ENCODE measurements around the gene TNFAIP8L3.

Gene TNFAIP8L3

DNA sequence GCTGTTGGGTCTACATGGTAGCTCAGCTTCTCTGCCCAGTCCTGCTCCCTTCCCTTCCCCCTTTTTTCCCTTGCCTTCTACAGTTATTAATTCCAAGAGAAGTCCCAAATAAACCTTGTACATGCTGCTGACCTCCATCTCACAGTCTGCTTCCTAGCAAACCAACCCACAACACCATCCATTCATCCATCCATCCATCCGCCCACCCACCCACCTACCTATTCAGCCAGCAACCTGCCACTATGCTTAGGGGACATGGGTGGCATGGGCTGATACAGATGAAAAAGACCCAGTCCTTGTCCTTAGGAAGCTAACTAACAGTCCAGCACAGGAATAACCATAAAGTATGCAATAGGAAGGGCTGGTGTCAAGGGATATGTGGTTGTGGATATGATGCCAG, 5.7 kb downstream of the TNFAIP8L3 start:
- no peak for DNase-seq

DNA sequence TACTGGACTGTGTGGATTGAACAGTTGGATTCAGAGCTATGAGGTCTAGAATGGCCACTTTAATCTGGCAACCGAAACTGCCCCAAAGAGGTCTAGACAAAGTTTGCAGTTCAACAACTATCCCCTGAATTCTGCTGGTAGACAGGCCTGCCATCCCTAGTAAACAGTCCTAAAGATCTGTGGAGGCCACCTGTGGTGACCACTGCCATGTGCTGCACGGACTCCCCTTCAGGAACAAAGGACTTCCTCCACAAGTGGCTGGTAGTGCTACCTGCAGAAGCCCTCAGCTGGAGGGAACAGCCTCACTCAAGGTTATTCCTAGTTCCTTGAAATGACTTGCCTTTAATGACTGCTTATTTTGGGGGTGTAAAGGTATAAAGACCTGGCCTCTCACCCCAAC, 6.1 kb downstream of the TNFAIP8L3 start:
- DNase-seq: no peak

DNA sequence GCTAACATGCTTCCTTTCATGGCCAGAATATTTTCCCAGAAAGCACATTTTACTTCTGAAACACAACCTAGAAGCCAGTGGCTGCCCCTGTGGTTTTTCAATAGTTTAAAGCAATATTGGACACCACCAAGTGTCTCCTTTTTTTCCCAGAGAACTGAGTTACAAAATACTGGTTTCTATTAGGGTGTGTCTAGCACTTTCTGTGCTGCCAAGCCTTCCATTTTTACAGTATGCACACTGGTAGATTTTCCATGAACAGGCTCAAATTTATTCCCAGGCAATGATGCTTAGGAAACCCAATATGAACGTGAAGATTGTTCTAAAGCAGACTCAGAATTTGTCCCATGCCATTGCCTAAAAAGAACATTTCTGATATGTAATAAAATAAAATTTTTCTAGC, 7.2 kb downstream of the TNFAIP8L3 start:
- DNase-seq: no peak

DNA sequence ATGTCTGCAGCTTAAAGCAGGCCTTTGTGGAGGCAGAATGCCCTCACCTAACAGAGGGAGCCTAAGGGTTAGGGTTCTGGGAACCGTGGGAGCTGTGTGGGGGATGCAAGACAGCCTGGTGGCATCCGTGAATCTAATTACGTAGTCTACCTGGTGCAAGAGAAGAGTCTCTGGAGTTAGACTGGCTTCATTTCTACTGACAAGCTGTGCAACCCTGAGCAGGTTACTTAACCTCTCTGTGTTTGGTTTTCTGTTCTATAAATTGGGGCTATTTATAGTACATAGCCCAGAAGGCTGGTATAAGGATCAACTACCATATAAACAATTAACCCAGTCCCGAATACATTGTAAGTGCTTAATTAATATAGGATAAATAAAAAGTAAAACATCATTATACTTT, 8.3 kb downstream of the TNFAIP8L3 start:
- no peak for DNase-seq

DNA sequence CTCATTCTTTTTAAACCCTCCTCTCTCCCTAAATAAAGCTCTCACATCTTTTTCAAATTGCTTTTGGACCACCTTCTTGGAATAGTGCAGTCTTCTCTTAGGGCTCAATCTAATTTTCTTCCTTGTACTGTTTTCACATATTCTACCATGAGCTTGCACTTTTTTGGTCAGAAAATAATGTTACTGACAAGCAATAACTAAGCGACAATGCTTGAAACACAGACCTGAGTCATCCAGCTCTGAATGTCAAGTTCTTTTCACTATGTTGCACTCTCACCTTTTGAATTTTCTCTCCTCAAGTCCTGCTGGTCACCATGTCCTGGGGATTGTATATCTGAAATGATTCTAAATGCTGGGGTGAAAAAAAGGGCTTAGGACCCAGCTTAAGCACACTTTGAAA, 8.9 kb downstream of the TNFAIP8L3 start:
- no peak for DNase-seq

DNA sequence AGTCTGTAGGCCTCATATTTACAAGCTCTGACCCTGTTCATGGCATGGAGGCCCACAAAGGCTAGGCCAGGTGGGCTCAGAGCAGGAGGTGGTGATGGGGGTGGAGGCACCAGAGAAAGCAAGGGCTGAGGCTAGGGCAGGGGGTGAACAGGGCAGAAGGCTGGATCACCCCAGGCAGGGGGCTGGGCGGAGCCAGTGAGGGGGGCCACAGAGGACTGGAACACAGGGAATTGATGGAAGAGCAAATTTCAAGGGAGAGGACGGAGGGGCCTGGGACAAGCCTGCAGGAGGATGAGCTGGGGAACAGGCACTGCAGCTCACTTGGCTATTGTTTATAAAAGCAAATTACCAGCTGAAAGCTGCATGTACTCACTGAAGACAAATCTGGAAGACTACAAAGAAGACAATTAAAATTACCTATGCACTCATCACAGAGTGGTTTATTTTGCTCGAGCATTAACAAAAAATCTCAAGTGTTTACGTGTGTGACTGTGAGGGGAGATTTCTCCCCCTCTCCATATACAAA, 11.0 kb downstream of the TNFAIP8L3 start:
- no peak for DNase-seq

DNA sequence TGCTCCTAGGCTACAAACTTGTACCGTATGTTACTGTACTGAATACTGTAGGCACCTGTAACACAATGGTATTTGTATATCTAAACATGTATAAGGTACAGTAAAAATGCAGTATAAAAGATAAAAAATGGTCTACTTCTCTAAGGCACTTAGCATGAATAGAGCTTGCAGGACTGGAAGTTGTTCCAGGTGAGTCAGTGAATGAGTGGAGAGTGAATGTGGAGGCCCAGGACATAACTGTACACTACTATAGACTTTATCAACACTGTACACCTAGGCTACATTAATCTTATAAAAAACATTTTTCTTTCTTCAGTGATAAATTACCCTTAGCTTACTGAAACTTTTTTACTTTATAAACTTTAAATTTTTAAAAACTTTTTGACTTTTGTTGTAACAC, 12.5 kb downstream of the TNFAIP8L3 start:
- no peak for DNase-seq

DNA sequence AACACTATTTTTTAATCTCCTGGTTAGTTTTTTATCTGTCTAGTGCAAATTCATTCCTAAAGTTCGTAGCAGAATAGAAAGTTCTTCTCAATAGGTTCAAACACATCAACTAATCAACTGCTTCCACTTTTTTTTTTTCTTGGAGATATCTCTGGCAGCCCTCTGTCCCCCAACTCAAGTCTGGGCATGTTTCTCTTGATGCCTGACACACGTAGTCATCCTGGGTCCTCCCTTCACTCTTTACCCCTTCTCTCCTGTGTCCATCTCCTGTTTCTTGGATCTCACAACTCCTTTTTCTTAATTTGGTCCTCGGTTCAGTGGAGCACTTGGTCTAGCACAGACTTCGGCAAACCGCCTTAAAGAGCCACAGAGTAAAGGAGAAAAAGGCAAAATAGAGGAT, 14.4 kb downstream of the TNFAIP8L3 start:
- DNase-seq: no peak

DNA sequence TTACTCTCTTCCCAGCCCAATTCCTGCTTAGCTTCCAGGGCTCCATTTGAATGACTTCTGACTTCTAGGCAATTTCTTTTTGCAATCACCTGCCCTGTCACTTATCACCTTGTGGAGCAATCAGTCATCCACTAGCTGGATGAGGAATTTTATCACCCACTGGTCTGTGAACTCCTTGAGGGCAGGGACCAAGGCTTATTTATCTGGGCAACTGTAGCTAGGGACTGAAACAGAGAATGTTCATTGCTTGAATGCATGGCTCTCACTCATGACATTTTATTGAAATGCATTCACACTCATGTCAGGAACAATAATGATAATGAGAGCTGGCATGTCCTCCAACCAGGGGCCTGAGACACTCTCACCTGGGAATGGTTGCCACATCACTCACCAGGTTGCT, 15.5 kb downstream of the TNFAIP8L3 start:
- no peak for DNase-seq

DNA sequence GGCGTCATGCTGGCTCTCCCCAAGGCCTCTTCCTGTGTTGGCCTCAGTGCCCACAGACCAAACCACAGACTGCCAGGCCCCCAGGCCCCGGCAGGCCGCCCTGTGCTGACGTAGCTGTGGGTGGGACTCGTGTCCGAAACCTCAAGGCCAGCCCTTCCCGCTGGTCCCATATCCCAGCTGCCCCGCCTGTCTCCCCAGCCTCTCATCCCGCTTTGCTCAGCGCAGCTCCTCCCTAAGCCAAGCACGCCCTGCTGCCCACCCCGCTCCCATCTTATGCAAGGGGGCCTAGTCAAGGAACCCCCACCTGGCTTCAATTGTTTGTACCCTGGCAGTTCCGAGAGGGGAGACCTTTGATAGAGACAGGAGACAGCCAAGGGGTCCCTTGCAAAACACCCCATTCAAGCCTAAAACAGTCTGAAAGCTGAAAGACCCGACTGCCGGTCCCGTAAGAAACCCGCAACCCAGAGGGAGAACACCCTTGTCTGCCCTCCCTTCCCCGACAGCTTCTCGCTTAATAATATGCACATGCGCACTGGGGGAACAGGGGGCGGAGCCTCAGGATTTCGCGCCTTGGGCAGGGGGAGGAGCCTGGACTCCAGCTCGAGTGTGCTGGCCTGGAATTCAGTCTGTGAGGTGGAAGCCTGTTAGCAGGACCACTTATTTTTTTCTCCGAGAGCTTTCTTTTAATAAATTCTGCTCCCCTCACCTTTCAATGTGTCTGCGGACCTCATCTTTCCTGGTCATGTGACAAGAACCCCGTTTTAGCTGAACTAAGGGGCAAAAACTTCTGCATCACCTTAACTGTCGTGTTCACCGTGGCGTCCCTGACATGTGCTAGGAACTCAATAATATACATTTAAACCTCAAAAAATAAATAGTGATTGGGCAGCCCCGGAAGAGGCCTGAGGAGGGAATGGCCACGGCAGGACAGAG, 17.2 kb downstream of the TNFAIP8L3 start:
- peak; percentile 75 to 82 for DNase-seq

DNA sequence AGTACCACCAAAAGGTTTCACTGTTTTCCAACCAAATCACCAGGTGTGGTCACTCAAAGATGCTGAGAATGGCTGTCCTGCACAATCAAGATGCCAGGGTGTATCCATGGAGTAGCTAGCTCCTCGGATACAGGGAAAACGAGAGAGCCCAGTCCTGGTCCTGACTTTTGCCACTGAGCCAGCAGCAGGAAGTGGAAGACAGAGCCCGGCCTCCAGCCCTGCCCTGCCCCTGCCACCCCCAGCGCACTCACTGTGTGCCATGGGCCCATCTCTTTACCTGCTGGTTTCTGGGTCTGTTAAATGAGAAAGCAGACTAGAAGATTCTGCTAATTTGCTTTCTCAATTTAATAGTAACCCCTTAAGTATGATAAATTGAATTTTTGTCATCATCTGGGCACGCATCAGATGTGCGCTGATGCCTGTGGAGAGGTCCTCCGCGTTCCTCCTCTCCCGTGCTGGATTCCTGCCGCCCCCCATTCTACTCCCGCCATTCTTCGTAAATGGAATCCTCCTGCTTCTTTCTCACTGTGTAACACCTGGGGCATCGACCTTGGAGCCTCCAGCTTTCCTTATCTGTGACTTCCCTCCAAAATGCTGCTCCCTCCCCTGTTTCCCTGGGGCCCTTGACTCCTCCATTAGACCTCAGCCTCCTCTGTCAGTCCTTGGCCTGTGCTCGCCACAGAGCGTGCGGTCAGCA, 18.0 kb downstream of the TNFAIP8L3 start:
- DNase-seq: peak in 1 of 2 experiments; percentile 25

DNA sequence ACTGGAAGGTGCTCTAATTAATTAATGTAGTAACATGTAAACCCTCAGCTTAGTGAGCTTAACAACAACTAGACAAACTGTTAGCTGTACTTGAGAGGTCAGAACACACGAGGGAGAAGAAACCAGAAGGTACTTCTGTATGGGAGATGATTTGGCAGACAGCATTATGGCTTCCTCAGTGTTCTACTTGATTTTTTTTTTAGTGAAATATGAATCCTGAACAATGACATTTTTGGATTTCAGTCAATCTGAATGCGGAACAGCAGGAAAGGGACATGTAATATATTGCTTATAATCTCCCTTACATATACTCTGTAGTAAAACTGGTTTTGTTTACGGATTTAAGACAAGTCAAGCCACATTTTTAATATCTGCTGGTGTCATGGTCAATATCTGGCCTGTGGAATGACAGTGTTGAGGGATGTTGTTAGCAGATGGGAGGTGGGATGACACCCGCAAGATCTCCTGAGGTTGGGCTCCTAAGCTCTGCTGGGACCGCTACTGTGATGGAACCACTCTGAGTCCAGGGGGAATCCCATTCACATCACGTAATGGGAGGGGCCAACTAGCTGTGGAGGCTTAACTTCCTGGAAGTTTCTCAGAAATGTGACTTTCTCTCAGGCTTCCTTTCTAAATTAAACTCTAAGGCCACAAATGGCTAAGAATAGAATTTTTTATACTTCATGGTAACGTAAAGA, 18.7 kb downstream of the TNFAIP8L3 start:
- DNase-seq: peak in 1 of 2 experiments; percentile 38

DNA sequence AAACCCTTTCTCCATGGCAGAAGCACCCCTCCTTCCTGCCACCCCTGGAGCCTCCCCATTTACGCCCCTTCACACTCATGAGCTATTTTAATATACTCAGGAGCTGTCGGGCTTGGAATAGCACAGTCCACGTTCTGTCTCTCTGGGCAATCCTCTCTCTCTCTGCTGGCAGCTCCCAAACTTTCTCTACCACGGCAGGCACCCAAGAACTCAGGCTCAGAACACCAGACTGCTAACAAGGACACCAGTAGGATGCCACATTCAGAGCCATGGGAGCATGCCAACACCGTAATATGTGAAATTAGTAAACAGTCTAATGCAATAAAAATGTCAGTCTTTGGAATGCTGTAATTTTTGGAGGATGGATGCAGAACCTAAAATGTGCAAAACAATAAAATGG, 19.3 kb downstream of the TNFAIP8L3 start:
- DNase-seq: no peak

DNA sequence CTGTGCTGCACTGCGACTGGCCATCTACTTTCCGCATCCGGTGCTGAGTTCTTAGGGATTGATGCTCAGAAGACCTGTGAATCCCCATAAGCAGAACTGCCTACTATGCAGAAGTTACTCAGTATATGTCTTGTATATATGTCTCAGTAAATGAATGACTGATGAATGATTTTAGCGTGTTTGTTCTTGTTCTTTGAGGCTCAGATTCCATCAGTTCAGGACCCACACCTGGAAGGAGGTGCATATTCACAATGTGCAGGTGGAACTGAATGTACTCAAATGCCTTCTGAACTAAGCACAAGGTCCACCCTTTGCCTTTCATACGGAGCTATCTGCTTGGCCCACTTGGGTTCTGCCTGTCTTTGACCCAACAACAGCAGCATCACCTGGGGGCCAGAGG, 19.8 kb downstream of the TNFAIP8L3 start:
- no peak for DNase-seq

DNA sequence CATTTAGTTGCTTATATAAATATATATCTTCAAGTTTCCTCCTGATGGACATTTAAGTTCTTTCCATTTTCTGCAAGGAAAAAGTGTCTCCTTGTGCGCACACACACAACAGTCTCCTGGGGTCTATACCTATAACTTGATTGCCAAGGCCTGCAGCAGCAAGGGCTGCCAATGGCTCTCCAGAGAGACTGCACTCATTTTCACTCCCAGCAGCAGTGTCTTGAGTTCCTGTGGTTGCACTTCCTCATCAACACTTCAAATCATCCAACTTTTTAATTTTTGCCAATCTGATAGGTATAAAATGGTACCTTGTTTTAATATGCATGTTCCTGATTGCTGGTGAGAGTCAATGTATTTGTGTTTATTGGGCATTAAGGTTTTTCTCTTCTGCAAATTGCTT, 23.1 kb downstream of the TNFAIP8L3 start:
- DNase-seq: no peak

DNA sequence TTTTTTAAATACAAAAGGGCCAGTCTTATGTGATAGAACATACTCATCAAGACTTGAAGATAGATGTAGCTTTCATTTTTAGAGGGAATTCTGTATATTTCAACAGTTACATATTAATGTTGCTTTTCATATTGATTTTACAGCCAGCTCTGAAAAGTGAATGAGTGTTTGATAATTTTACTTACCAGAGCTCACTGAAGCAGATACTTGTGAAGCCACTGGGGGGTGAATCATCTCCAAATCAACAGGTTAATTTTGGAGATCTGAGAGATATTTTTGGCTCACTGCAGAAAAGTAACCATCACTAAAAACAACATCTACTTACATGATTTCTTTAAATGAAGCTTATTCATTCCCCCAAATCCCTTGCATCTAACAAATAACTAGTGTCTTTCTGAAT, 24.7 kb downstream of the TNFAIP8L3 start:
- DNase-seq: no peak

DNA sequence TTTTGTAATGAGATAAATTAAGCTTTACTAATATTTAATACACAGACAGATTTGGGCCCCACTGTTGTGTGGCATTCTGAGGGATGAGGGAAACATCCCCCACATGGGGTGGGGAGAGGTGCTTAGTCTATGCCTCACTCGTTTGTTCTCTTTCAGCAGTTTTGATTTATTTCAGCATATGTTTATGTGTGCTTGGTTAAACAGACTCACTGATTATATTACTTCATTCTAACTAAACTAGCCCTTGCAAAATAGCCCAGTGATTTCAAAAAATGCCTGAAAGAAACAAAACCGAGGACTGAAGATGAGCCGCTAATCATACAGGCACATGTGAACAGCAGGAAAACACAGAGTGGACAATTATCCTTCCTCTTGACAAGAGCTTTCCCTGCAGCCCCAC, 27.2 kb downstream of the TNFAIP8L3 start:
- no peak for DNase-seq

DNA sequence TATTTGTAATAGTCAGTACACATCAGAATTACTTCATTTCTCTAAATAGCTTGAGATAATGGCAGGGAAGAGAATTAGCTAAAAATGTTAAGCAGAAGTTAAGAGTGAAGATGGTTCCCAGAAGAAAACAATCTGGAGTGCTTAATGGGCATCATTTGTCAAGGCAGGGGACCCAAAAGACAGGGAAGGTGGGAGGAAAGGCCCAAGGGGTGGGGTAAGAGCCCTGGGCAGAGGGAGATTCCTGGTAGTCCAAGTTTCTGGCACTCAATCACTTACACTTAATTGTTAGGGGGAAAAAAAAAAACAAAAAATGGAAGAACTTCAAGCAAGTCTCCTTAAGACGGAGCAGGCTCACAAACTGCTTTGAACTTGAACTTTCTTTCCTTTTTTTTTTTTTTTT, 28.9 kb downstream of the TNFAIP8L3 start:
- no peak for DNase-seq

DNA sequence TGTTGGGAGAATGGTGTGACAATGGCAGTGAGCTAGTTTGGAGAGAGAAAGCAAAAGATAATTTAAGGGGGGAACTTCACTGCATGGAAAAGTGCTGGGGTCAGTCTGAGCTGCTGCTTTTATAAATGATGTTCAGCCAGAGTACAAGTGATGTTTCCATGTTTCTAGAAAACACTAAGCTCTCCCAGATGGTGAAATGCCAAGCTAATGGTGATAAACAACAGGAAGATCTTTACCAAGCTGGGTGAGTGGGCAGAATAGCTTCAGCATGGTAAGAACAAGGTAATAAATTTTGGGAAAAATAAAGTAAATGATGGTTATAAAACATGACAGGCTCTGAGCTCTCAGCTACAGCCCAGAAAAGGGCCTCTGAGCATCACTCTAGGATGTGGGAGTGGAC, 29.4 kb downstream of the TNFAIP8L3 start:
- no peak for DNase-seq

DNA sequence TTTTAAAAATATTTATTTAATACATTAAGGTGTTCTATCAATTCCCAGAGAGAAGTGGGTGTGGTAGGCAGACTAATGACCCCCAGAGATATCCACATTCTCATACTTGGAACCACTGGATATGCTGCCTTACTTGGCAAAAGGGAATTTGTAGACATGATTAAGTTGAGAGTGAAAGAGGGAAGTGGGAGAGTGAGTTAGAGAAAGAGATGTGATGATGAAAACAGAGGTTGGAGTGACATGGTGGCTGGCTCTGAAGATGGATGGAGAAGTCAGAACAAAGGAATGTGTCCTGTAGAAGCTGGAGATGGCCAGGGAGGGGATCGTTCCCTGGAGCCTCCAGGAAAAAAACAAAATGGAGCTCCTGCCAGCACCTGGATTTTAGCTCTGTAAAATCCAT, 32.0 kb downstream of the TNFAIP8L3 start:
- no peak for DNase-seq

DNA sequence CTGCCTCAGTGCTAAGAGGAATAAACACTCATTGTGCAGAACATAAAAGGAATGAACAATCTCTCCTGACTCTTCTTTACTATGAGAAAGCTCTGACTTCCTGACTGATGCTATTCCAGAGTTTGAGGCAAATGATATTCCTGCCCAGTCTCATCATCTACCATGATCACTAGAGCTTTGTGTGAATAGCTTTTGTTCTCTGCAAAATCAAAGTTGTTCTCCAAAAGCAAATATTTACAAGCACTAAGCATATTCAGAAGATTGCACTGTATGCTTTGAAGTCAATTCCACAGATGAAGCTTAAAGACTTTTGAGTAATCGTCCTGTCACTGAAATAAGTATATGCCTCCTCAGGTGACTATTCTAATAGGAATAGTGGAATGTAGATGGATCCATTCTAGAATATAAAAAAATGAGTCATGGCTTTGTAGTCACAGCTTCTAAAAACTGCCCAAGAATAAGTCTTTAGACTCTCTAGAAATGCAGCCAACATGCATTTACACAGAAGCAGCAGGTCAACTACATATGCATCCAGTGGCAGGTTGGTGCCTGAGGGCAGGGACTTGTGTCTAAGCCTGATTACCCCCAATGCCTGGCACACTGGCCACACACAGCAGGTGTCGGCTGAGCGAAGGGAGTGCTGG, 34.6 kb downstream of the TNFAIP8L3 start:
- no peak for DNase-seq

DNA sequence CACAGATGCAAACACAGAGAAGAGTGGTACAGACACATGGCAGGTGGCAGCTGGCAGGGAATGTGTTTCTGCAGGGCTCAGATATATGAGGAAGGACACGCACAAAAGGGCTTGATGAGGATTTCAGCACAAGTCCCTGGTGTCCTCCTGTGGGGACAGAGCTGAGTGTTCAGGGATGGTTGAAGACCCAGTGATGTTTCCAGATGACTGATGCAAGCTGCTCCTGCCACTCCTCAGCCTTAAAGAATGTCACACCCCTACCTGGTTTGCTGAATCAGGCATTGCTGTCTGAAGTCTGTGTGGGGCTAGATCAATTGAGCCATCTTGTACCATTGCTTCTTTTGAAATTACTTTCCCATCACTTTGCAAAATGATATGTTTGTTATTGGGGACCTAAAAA, 40.2 kb downstream of the TNFAIP8L3 start:
- no peak for DNase-seq

DNA sequence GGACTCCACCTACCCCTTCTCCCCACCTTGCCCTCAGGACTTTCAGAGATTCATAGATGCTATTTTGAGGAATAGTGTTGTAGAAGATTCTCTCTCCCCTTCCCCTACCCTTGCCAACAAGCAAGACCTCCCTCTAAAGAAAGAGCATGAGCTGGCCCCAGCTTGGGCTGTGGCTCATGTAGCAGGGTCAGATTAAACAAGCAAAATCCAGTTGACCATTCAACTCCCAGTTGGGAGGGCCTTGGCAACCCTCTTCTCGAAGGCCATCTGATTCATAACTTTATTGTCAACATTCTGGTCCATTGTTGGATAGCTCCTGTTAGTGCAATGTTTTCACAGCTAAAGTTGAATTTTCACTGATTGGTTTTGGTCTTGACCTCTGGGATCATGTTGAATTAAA, 41.1 kb downstream of the TNFAIP8L3 start:
- DNase-seq: no peak

All from activated T-cell treated with anti-CD3 and anti-CD28 coated beads, Interleukin-2, amount 50 U/mL, for 48 hours (primary cell).